ENCODE data around the gene KIRREL3. TPM values are rescaled to one million over a fixed set of nuclear protein-coding genes. Genes with fewer than 3 reads are reported as not detected.

Gene KIRREL3
- total and polyA plus RNA-seq, 2 donors (not counting 3 experiments of a cell fraction or from before 2014, with no cell fraction given) = not detected

- ChIA-PET POLR2A (no interaction called here), CTCF (no interaction called here)
- BruUV-seq (replicated peaks) = no TSS peak
Measured at GRCh38 chr11:126698576-126698975, 302.0 kb downstream of the KIRREL3 start.

GRCh38 chr11:126697936-126698335, 302.6 kb downstream of the KIRREL3 start:
- Histone ChIP-seq H3K4me2 (ENCODE audit: insufficient read depth, low read length) (no peak overlapping the region), H4K20me1 (replicated peaks; ENCODE audit: control insufficient read depth, extremely low read depth, insufficient read depth, low read length) (no peaks in the 10 kb centered on the region), H3K36me3 (ENCODE audit: control insufficient read depth in 2 of 2, extremely low read depth in 1 of 2, insufficient read depth in 2 of 2, low read length in 2 of 2) (no peaks in the 10 kb centered on the region), H3K27ac (ENCODE audit: insufficient read depth, low read depth, low read length) (no peak overlapping the region), H3K9ac (replicated peaks; ENCODE audit: extremely low read depth, insufficient read depth, low read length) (no peak overlapping the region), H3K9me1 (replicated peaks; ENCODE audit: control insufficient read depth, extremely low read depth, insufficient read depth, low read length) (no peaks in the 10 kb centered on the region), H3K27me3 (ENCODE audit: control insufficient read depth in 2 of 2, insufficient read depth in 2 of 2, low read length in 2 of 2) (no peaks in the 10 kb centered on the region), H3K79me2 (ENCODE audit: control insufficient read depth, insufficient read depth, low read length) (no peaks in the 10 kb centered on the region), H3K4me3 (replicated peaks in 1 of 3; ENCODE audit: insufficient read depth in 1 of 3, low read depth in 1 of 3, low read length in 3 of 3) (no peak overlapping the region), H3K4me1 (ENCODE audit: control insufficient read depth, extremely low read depth, insufficient read depth, low read length) (no peaks in the 10 kb centered on the region), H3K9me3 (replicated peaks; ENCODE audit: control insufficient read depth, insufficient read depth, low read length) (no peaks in the 10 kb centered on the region), H2AFZ (ENCODE audit: low read depth, low read length) (no peak overlapping the region)
- DNase-seq (ENCODE audit: low read depth, low spot score) = no peak
- intact Hi-C loops (cut with micrococcal nuclease) (no loop called here), dilution Hi-C loops (cut with MboI; ENCODE audit: extremely low pct_ligation_motif_present, low sequenced_read_pairs) (no loop called here)
- POLR2A ChIA-PET = no interaction called here
- no TSS peak for BruUV-seq (replicated peaks)
- CTCF ChIA-PET = no interaction called here
- FAIRE-seq = no peak
- TF ChIP-seq JUN (IDR thresholded peaks at IDR 0.05; ENCODE audit: borderline replicate concordance, insufficient read depth, insufficient read length, low read depth) (no peak), POLR2AphosphoS5 (IDR thresholded peaks at IDR 0.05; ENCODE audit: insufficient read depth, low read depth, low read length) (no peak), MAX (IDR thresholded peaks at IDR 0.05; ENCODE audit: insufficient read depth, insufficient read length) (no peak), MYC (IDR thresholded peaks at IDR 0.05; ENCODE audit: low read depth, low read length) (no peak), FOS (IDR thresholded peaks at IDR 0.05; ENCODE audit: borderline replicate concordance, insufficient read depth, low read length) (no peak), GATA2 (IDR thresholded peaks at IDR 0.05; ENCODE audit: insufficient read depth, insufficient read length, low read depth, low read length) (no peak), EZH2 (IDR thresholded peaks at IDR 0.05; ENCODE audit: borderline replicate concordance, low read depth, low read length, severe bottlenecking) (no peak), CTCF (IDR thresholded peaks at IDR 0.05; ENCODE audit: extremely low read depth in 1 of 2, insufficient read depth in 1 of 2, low read depth in 1 of 2, low read length in 2 of 2) (no peak), POLR2A (IDR thresholded peaks at IDR 0.05; ENCODE audit: low read depth, low read length) (no peak)

More at GRCh38 chr11:126698576-126698975, 302.0 kb downstream of the KIRREL3 start:
- intact Hi-C loops (cut with micrococcal nuclease) (no loop called here), dilution Hi-C loops (cut with MboI; ENCODE audit: extremely low pct_ligation_motif_present, low sequenced_read_pairs) (no loop called here)
- Histone ChIP-seq H4K20me1 (replicated peaks; ENCODE audit: control insufficient read depth, extremely low read depth, insufficient read depth, low read length) (no peaks in the 10 kb centered on the region), H3K27me3 (ENCODE audit: control insufficient read depth in 2 of 2, insufficient read depth in 2 of 2, low read length in 2 of 2) (no peaks in the 10 kb centered on the region), H3K9me3 (replicated peaks; ENCODE audit: control insufficient read depth, insufficient read depth, low read length) (no peaks in the 10 kb centered on the region), H3K4me3 (replicated peaks in 1 of 3; ENCODE audit: insufficient read depth in 1 of 3, low read depth in 1 of 3, low read length in 3 of 3) (no peak overlapping the region), H3K4me2 (ENCODE audit: insufficient read depth, low read length) (no peak overlapping the region), H3K9ac (replicated peaks; ENCODE audit: extremely low read depth, insufficient read depth, low read length) (no peak overlapping the region), H3K27ac (ENCODE audit: insufficient read depth, low read depth, low read length) (no peak overlapping the region), H3K36me3 (ENCODE audit: control insufficient read depth in 2 of 2, extremely low read depth in 1 of 2, insufficient read depth in 2 of 2, low read length in 2 of 2) (no peaks in the 10 kb centered on the region), H3K79me2 (ENCODE audit: control insufficient read depth, insufficient read depth, low read length) (no peaks in the 10 kb centered on the region), H2AFZ (ENCODE audit: low read depth, low read length) (no peak overlapping the region), H3K4me1 (ENCODE audit: control insufficient read depth, extremely low read depth, insufficient read depth, low read length) (no peaks in the 10 kb centered on the region), H3K9me1 (replicated peaks; ENCODE audit: control insufficient read depth, extremely low read depth, insufficient read depth, low read length) (no peaks in the 10 kb centered on the region)
- DNase-seq (ENCODE audit: low read depth, low spot score) = no peak
- no peak for TF ChIP-seq MAX (IDR thresholded peaks at IDR 0.05; ENCODE audit: insufficient read depth, insufficient read length)
- no peak for TF ChIP-seq POLR2AphosphoS5 (IDR thresholded peaks at IDR 0.05; ENCODE audit: insufficient read depth, low read depth, low read length)
- no peak for FAIRE-seq

Measured in endothelial cell of umbilical vein (primary cell).